GM18505 (cell line): ENCODE data around the gene PRKG2.
A peak's percentile ranks its signal among the peaks of the same experiment; 100 is the strongest.

ENCODE experiments used
- ATAC-seq: cut with Tn5 transposase; IDR thresholded peaks from one replicate; pipeline ENCODE4 v1.9.1; 2021; ENCODE audit not compliant: unreplicated experiment
- POLR2A ChIP-seq: IDR thresholded peaks from 4 replicates; pipeline ENCODE4 v1.6.1; 2011; ENCODE audit warnings: borderline replicate concordance; ENCODE audit not compliant: insufficient read depth, insufficient read length; ENCODE audit errors: extremely low read depth

Gene PRKG2

GRCh38 chr4:81038636-81039350 lies 176.2 kb downstream of the PRKG2 start:
- no peak for TF ChIP-seq POLR2A
- peak; percentile 7 for ATAC-seq
